Upper lobe of left lung (tissue), 6 donors: Measurements from ENCODE around the gene GFPT2. TPM values are rescaled to one million over a fixed set of nuclear protein-coding genes. Genes with fewer than 3 reads are reported as not detected.
A peak's percentile ranks its signal among the peaks of the same experiment; 100 is the strongest.

Experiments
- ATAC-seq, 2 donors: fragments of 200-7000 bp; cut with Tn5 transposase; one replicate each; pipeline ENCODE4 v1.9.1; 2022; ENCODE audit warnings: mild to moderate bottlenecking in 2 of 2, moderate library complexity in 2 of 2; ENCODE audit not compliant: low FRiP score in 2 of 2
- DNase-seq, 2 donors: peaks; one replicate each; pipeline ENCODE4 v3.0.0-alpha.2; 2019 to 2020
- H3K27ac ChIP-seq, 4 donors: fragments of 200-600 bp; sonication (generic); one replicate each; pipeline ENCODE4 v1.5.1; 2016 to 2019
- H3K27me3 ChIP-seq, 4 donors: fragments of 200-600 bp; sonication (generic); one replicate each; pipeline ENCODE4 v1.5.1; 2017 to 2019
- H3K36me3 ChIP-seq, 4 donors: fragments of 200-600 bp; sonication (generic); one replicate each; pipeline ENCODE4 v1.5.1; 2016 to 2019
- H3K4me1 ChIP-seq, 4 donors: fragments of 200-600 bp; sonication (generic); one replicate each; pipeline ENCODE4 v1.5.1; 2018 to 2019
- H3K4me3 ChIP-seq, 4 donors: fragments of 200-600 bp; sonication (generic); one replicate each; pipeline ENCODE4 v1.5.1; 2017 to 2019; ENCODE audit warnings: mild to moderate bottlenecking in 2 of 4, moderate library complexity in 1 of 4
- H3K9me3 ChIP-seq, 4 donors: fragments of 200-600 bp; sonication (generic); one replicate each; pipeline ENCODE4 v1.5.1; 2018 to 2019
- CTCF ChIP-seq, 6 experiments: fragments of 450-650 bp in 4 of 6; fragments of 200-600 bp in 2 of 6; sonication (generic) in 2 of 6; IDR thresholded peaks; one replicate each; pipeline ENCODE4 v1.5.1; 2016 to 2019; ENCODE audit warnings: antibody characterized with exemption in 6 of 6
- EP300 ChIP-seq, 4 donors: sonication (generic); formaldehyde crosslinking; IDR thresholded peaks; one replicate each; pipeline ENCODE4 v1.5.1; 2017; ENCODE audit warnings: antibody characterized with exemption in 4 of 4, control low read depth in 2 of 4
- POLR2A ChIP-seq, 4 donors: fragments of 450-650 bp; IDR thresholded peaks; one replicate each; pipeline ENCODE4 v1.5.1; 2016 to 2017; ENCODE audit warnings: antibody characterized with exemption in 4 of 4, mild to moderate bottlenecking in 2 of 4
- POLR2AphosphoS5 ChIP-seq, 2 donors: sonication (generic); formaldehyde crosslinking; IDR thresholded peaks; one replicate each; pipeline ENCODE4 v1.5.1; 2017; ENCODE audit warnings: antibody characterized with exemption in 2 of 2
- WGBS, 2 donors: methylation state at CpG; one replicate each; pipeline ENCODE4 v1.1.5; 2017 to 2018; 5-methylcytosine and 5-hydroxymethylcytosine counted together
- total RNA-seq, 6 donors: library from RNA; depleted of rRNA in 4 of 6; stranded (reverse); fragments of >200 nt in 4 of 6; gene quantifications; one replicate each; pipeline versions ENCODE4 v1.1.0 to v1.2.1, GENCODE V29; 2016 to 2021
- donor health status: DM: no; HTN: no; CAD: no; lungs with moderate emphysema.
- donor health status: DM: no; HTN: yes; CAD: no; lungs with severe emphysema.

GFPT2 gene
- total RNA-seq, 6 donors from 2014 or later = 6.8 to 35.4 (median 18.0) TPM

GRCh38 chr5:180332861-180333260 lies 20.3 kb downstream of the GFPT2 start:
- Histone ChIP-seq H3K27ac (no peak overlapping the region), H3K4me3 (no peak overlapping the region), H3K36me3 (peaks cover 0 to 14% (median 0%) of the 10 kb centered on the region in 4 donors), H3K9me3 (no peaks in the 10 kb centered on the region), H3K4me1 (peaks cover 0 to 7% (median 3%) of the 10 kb centered on the region in 4 donors), H3K27me3 (no peaks in the 10 kb centered on the region)
- ATAC-seq (no peak), DNase-seq (no peak)
- TF ChIP-seq POLR2AphosphoS5 (IDR thresholded peaks at IDR 0.05) = no peak
- WGBS, 2 donors = 78 to 98% methylated on average over 3 of the region's 3 CpGs

GRCh38 chr5:180332051-180332517 lies 21.1 kb downstream of the GFPT2 start:
- 17 to 21% methylated on average over 12 to 13 of the region's 13 CpGs for WGBS, 2 donors
- peak overlapping the region in 1 of 4 donors; percentile 49 for H3K27ac ChIP-seq
- H3K4me1 ChIP-seq = peaks cover 0 to 7% (median 3%) of the 10 kb centered on the region in 4 donors
- DNase-seq (peak in 1 of 2 donors; percentile 53), ATAC-seq (no peak)
- H3K4me3 ChIP-seq = no peak overlapping the region
- peaks cover 0 to 11% (median 0%) of the 10 kb centered on the region in 4 donors for H3K36me3 ChIP-seq
- TF ChIP-seq EP300 (IDR thresholded peaks at IDR 0.05) = no peak
- no peak for TF ChIP-seq POLR2AphosphoS5 (IDR thresholded peaks at IDR 0.05)
- TF ChIP-seq POLR2A (IDR thresholded peaks at IDR 0.05) = no peak
- TF ChIP-seq CTCF (IDR thresholded peaks at IDR 0.05) = no peak
- no peaks in the 10 kb centered on the region for H3K27me3 ChIP-seq
- no peaks in the 10 kb centered on the region for H3K9me3 ChIP-seq

GRCh38 chr5:180331647-180331950 lies 21.5 kb downstream of the GFPT2 start:
- ATAC-seq (no peak), DNase-seq (no peak)
- WGBS, 2 donors = 51 to 61% methylated on average over 6 to 7 of the region's 7 CpGs
- H3K27ac ChIP-seq = peak overlapping the region in 1 of 4 donors; percentile 49
- H3K9me3 ChIP-seq = no peaks in the 10 kb centered on the region
- peaks cover 0 to 7% (median 3%) of the 10 kb centered on the region in 4 donors for H3K4me1 ChIP-seq
- TF ChIP-seq EP300 (IDR thresholded peaks at IDR 0.05) (no peak), POLR2AphosphoS5 (IDR thresholded peaks at IDR 0.05) (no peak), CTCF (IDR thresholded peaks at IDR 0.05) (no peak)
- peaks cover 0 to 7% (median 0%) of the 10 kb centered on the region in 4 donors for H3K36me3 ChIP-seq
- no peaks in the 10 kb centered on the region for H3K27me3 ChIP-seq
- no peak overlapping the region for H3K4me3 ChIP-seq

- ATAC-seq = peak; percentile 62 to 82
- TF ChIP-seq CTCF (IDR thresholded peaks at IDR 0.05) (no peak), EP300 (IDR thresholded peaks at IDR 0.05) (peak in 2 of 4 donors; percentile 14 to 27), POLR2A (IDR thresholded peaks at IDR 0.05) (no peak), POLR2AphosphoS5 (IDR thresholded peaks at IDR 0.05) (peak; percentile 62 to 70)
- Histone ChIP-seq H3K27ac (peak overlapping the region in 2 of 4 donors; percentile 19 to 49), H3K4me3 (no peak overlapping the region), H3K4me1 (peaks cover 0 to 7% (median 3%) of the 10 kb centered on the region in 4 donors), H3K36me3 (peaks cover 0 to 2% (median 0%) of the 10 kb centered on the region in 4 donors), H3K9me3 (no peaks in the 10 kb centered on the region), H3K27me3 (no peaks in the 10 kb centered on the region)
- 71 to 73% methylated on average over 12 to 16 of the region's 16 CpGs for WGBS, 2 donors
- DNase-seq = peak in 1 of 2 donors; percentile 51
These were observed 22.1 kb downstream of the GFPT2 start for GRCh38 chr5:180330810-180331646.

- H3K4me3 ChIP-seq = no peak overlapping the region
- TF ChIP-seq EP300 (IDR thresholded peaks at IDR 0.05) = no peak
- TF ChIP-seq POLR2AphosphoS5 (IDR thresholded peaks at IDR 0.05) = no peak
- no peak for DNase-seq
- WGBS, 2 donors = 82 to 83% methylated on average over 5 of the region's 5 CpGs
- H3K27me3 ChIP-seq = no peaks in the 10 kb centered on the region
- ATAC-seq = no peak
- no peaks in the 10 kb centered on the region for H3K36me3 ChIP-seq
- H3K27ac ChIP-seq = peak overlapping the region in 1 of 4 donors; percentile 32
- H3K9me3 ChIP-seq = no peaks in the 10 kb centered on the region
- H3K4me1 ChIP-seq = peaks cover 0 to 7% (median 3%) of the 10 kb centered on the region in 4 donors
These were observed 22.9 kb downstream of the GFPT2 start for GRCh38 chr5:180330270-180330648.
